ENCODE results near the gene MTURN.

GRCh38 chr7:30139836-30140384, 5.1 kb downstream of the MTURN start:
- TF ChIP-seq CTCF (IDR thresholded peaks at IDR 0.05) (no peak), POLR2A (IDR thresholded peaks at IDR 0.05) (no peak)

All from right lobe of liver (tissue), 4 donors.